Cardiac muscle cell (in vitro differentiated cells and primary cell): Measurements from ENCODE around the gene PRKX. TPM values are rescaled to one million over a fixed set of nuclear protein-coding genes. Genes with fewer than 3 reads are reported as not detected.
"Not testable (repeated sequence)": the region's sequence is repeated elsewhere in the genome, so short reads cannot be mapped to it uniquely, and the experiment has no call there.

Experiments
- DNase-seq, 2 donors: peaks; one replicate each; pipeline versions ENCODE4 v3.0.0 to v3.0.0-alpha.2; 2010 to 2017; ENCODE audit warnings: low read depth in 1 of 2, low spot score in 1 of 2
- H3K27ac ChIP-seq: fragments of 200-600 bp; sonication (generic); 2 replicates; pipeline ENCODE4 v1.5.1; 2016
- H3K27me3 ChIP-seq: fragments of 200-600 bp; sonication (generic); 2 replicates; pipeline ENCODE4 v1.6.0; 2016; ENCODE audit warnings: control low read depth
- H3K36me3 ChIP-seq: fragments of 200-600 bp; sonication (generic); 2 replicates; pipeline ENCODE4 v1.5.1; 2016; ENCODE audit warnings: control low read depth
- H3K4me1 ChIP-seq: fragments of 200-600 bp; sonication (generic); 2 replicates; pipeline ENCODE4 v1.8.1; 2017; ENCODE audit warnings: low read depth, mild to moderate bottlenecking, mixed run types
- H3K4me3 ChIP-seq: fragments of 200-600 bp; sonication (generic); 2 replicates; pipeline ENCODE4 v1.5.1; 2016; ENCODE audit warnings: mild to moderate bottlenecking
- H3K9me3 ChIP-seq: fragments of 200-600 bp; sonication (generic); 2 replicates; pipeline ENCODE4 v1.5.1; 2017; ENCODE audit warnings: low read depth, mild to moderate bottlenecking, control low read depth
- CTCF ChIP-seq: IDR thresholded peaks from 2 replicates; pipeline ENCODE4 v1.5.1; 2012; ENCODE audit warnings: low read depth, mild to moderate bottlenecking, low read length
- polyA plus RNA-seq: library from polyadenylated mRNA; unstranded; fragments of >200 nt; fragmentation: Nextera tagmentation; extraction: Ambion mirVana; gene quantifications from 2 replicates; pipeline ENCODE4 v1.2.1, GENCODE V29; 2016
- total RNA-seq: library from RNA; depleted of rRNA; stranded (reverse); fragments of >200 nt; gene quantifications from 2 replicates; pipeline ENCODE4 v1.2.3, GENCODE V29; 2016

The PRKX gene
- total RNA-seq, result 8.0 and 12.2 TPM in 2 replicates
- polyA plus RNA-seq, result 8.4 and 24.2 TPM in 2 replicates

GRCh38 chrX:3713225-3713936 lies at the start of gene PRKX:
Gene PRKX (minus strand): TSS chrX:3713649. CDS start chrX:3713253, 396 bp downstream.
- Histone ChIP-seq H3K36me3 (no peaks in the 10 kb centered on the region), H3K4me3 (peak within 1 kb of the TSS; percentile 76), H3K4me1 (no peaks in the 10 kb centered on the region), H3K27me3 (peaks cover 26% of the 10 kb centered on the region), H3K9me3 (no peaks in the 10 kb centered on the region), H3K27ac (no peak within 1 kb of the TSS)
- peak; percentile 56 to 81 for DNase-seq
- TF ChIP-seq CTCF, result no peak

GRCh38 chrX:3763111-3763510 lies 49.7 kb upstream of the PRKX start:
- H3K9me3 ChIP-seq, result no peaks in the 10 kb centered on the region
- H3K36me3 ChIP-seq, result no peaks in the 10 kb centered on the region
- no peak overlapping the region for H3K27ac ChIP-seq
- H3K4me1 ChIP-seq, result no peaks in the 10 kb centered on the region
- TF ChIP-seq CTCF, result no peak
- no peak for DNase-seq
- no peaks in the 10 kb centered on the region for H3K27me3 ChIP-seq
- no peak overlapping the region for H3K4me3 ChIP-seq

GRCh38 chrX:3757510-3758025 lies 44.1 kb upstream of the PRKX start:
- Histone ChIP-seq H3K4me1 (no peaks in the 10 kb centered on the region), H3K27me3 (no peaks in the 10 kb centered on the region), H3K4me3 (no peak overlapping the region), H3K27ac (no peak overlapping the region), H3K9me3 (no peaks in the 10 kb centered on the region), H3K36me3 (no peaks in the 10 kb centered on the region)
- no peak for DNase-seq
- TF ChIP-seq CTCF, result no peak

- no peaks in the 10 kb centered on the region for H3K9me3 ChIP-seq
- no peaks in the 10 kb centered on the region for H3K36me3 ChIP-seq
These were observed 34.7 kb upstream of the PRKX start for GRCh38 chrX:3748052-3748559.

GRCh38 chrX:3743801-3744439 lies 30.5 kb upstream of the PRKX start:
- TF ChIP-seq CTCF, result no peak
- DNase-seq, result no peak
- no peaks in the 10 kb centered on the region for H3K9me3 ChIP-seq
- H3K27me3 ChIP-seq, result no peaks in the 10 kb centered on the region
- H3K4me1 ChIP-seq, result no peaks in the 10 kb centered on the region
- no peaks in the 10 kb centered on the region for H3K36me3 ChIP-seq
- H3K4me3 ChIP-seq, result no peak overlapping the region
- no peak overlapping the region for H3K27ac ChIP-seq

More at GRCh38 chrX:3748052-3748559, 34.7 kb upstream of the PRKX start:
- Histone ChIP-seq H3K27ac (no peak overlapping the region), H3K4me1 (no peaks in the 10 kb centered on the region), H3K4me3 (no peak overlapping the region), H3K27me3 (no peaks in the 10 kb centered on the region)
- TF ChIP-seq CTCF, result no peak
- peak in 1 of 2 donors; percentile 5 for DNase-seq

- H3K9me3 ChIP-seq, H3K36me3 ChIP-seq, DNase-seq, H3K27ac ChIP-seq, H3K4me3 ChIP-seq, H3K27me3 ChIP-seq, H3K4me1 ChIP-seq: not testable (repeated sequence)
These were observed 27.5 kb upstream of the PRKX start for GRCh38 chrX:3740946-3741345.
